Measurements from ENCODE around the gene NUDT16L1. TPM values are rescaled to one million over a fixed set of nuclear protein-coding genes. Genes with fewer than 3 reads are reported as not detected.

NUDT16L1 gene
- total and polyA plus RNA-seq, 9 of the 15 experiments (the other 6 are each of a cell fraction or from before 2014, with no cell fraction given): 1.4 to 37.6 (median 13.7) TPM

DNA sequence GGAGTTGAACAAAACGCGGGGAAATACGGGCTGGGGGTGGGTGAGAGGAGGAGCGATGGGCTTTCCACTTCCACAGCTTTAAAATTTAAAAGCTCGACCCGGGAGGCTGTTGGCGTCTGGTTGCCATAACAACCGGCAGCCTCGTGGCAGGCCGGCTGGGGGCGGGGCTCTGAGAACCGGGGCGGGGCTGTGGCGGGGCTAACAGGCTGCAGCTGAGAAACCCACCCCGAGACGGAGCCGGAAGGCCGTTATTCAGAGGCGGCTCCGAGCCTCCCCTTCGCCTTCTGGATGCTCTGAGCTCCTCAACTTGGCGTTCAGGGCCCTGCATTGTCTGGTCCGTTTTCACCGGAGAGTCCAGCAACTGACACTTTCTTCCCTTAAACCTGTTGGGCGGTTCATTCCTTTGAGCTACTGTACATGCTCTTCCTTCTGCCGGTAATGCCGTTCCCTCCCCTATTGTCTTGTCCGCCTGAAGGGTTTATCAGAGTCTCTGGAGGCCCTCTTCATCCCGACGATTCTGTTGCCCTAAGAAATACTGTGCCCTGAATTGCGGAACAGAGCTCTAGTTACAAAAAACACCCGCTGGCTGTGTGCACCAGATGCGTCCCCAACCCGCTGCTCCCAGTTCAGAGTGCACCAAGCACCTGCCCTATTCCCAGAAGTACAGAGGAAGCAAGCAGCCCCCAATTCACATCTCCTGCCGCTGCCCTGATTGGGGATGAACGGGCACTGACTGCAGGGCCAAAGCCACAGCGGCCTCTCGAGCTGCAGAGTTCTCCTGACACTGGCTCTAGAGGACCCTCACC, 41.6 kb downstream of the NUDT16L1 start:
- H4K20me1 ChIP-seq (replicated peaks; ENCODE audit: control insufficient read depth, insufficient read depth, low read length): no peaks in the 10 kb centered on the region
- ATAC-seq (peak; percentile 81), DNase-seq (ENCODE audit: extremely low read depth in 1 of 4, low spot score in 3 of 4) (peak; percentile 88 to 94 (median 93)), FAIRE-seq (peak; percentile 63)
- H3K4me2 ChIP-seq (ENCODE audit: insufficient read depth, low read length): peak overlapping the region; percentile 95
- ChIA-PET POLR2A (interaction anchor here (0.8 to 1.9 kb wide), 9 partner anchors 10 to 201 kb away, joined by 3 to 9 read pairs (median 3); partner anchors contain the start of gene SEPTIN12), CTCF (ENCODE audit: low intra/inter-chr PET ratio) (no interaction called here)
- peak overlapping the region; percentile 83 to 93 for H3K9ac ChIP-seq (ENCODE audit: insufficient read depth in 1 of 2, low read depth in 2 of 2, low read length in 2 of 2)
- H3K4me3 ChIP-seq: peak overlapping the region; percentile 98
- peak overlapping the region; percentile 88 for H2AFZ ChIP-seq (ENCODE audit: low read depth, low read length)
- WGBS (ENCODE audit: insufficient coverage, low coverage, missing lambda C conversion rate): 10% methylated on average over 28 of the region's 38 CpGs
- no peaks in the 10 kb centered on the region for H3K9me3 ChIP-seq (replicated peaks; ENCODE audit: control insufficient read depth, insufficient read depth, low read depth, low read length)
- no peaks in the 10 kb centered on the region for H3K9me1 ChIP-seq (ENCODE audit: control insufficient read depth, insufficient read depth, low read length)
- H3K4me1 ChIP-seq (replicated peaks in 1 of 2; ENCODE audit: control insufficient read depth in 2 of 2, insufficient read depth in 2 of 2, low read length in 2 of 2): peaks cover 0 to 22% of the 10 kb centered on the region in 2 experiments; a peak in 3 of 5 replicates
- no peaks in the 10 kb centered on the region for H3K27me3 ChIP-seq (ENCODE audit: control insufficient read depth in 2 of 2, insufficient read depth in 2 of 2, low read length in 2 of 2)
- H3K79me2 ChIP-seq (ENCODE audit: control insufficient read depth, insufficient read depth, low read length): peaks cover 28% of the 10 kb centered on the region
- intact Hi-C loops (cut with micrococcal nuclease) (loop anchor here (5.0 kb wide), 1 partner anchor 112 kb away; the partner anchor contains the start of genes GLYR1 and UBN1), in situ Hi-C loops (cut with MboI) (no loop called here)
- peaks cover 14% of the 10 kb centered on the region; the same call in 2 of the 3 replicates for H3K36me3 ChIP-seq (ENCODE audit: control insufficient read depth, insufficient read depth, low read length)
- H3K27ac ChIP-seq (ENCODE audit: extremely low read depth, low read depth, low read length): peak overlapping the region; percentile 61
- no TSS peak for BruUV-seq (replicated peaks)
- TF ChIP-seq, protein P1, sequence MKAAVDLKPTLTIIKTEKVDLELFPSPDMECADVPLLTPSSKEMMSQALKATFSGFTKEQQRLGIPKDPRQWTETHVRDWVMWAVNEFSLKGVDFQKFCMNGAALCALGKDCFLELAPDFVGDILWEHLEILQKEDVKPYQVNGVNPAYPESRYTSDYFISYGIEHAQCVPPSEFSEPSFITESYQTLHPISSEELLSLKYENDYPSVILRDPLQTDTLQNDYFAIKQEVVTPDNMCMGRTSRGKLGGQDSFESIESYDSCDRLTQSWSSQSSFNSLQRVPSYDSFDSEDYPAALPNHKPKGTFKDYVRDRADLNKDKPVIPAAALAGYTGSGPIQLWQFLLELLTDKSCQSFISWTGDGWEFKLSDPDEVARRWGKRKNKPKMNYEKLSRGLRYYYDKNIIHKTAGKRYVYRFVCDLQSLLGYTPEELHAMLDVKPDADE (conservative IDR thresholded peaks at IDR 0.05; ENCODE audit: control insufficient read depth, low read depth, low read length): peak; percentile 90
- TF ChIP-seq, protein P2, sequence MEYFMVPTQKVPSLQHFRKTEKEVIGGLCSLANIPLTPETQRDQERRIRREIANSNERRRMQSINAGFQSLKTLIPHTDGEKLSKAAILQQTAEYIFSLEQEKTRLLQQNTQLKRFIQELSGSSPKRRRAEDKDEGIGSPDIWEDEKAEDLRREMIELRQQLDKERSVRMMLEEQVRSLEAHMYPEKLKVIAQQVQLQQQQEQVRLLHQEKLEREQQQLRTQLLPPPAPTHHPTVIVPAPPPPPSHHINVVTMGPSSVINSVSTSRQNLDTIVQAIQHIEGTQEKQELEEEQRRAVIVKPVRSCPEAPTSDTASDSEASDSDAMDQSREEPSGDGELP (CRISPR knock-in tag; IDR thresholded peaks at IDR 0.05; ENCODE audit: borderline replicate concordance): peak; percentile 17; the same call in 1 of the 2 replicates
- 0 out of 2 replicates have a peak, but pooled peaks have one; percentile 6 for TF ChIP-seq HDAC2 (IDR thresholded peaks at IDR 0.05)
- TF ChIP-seq ZNF124 (CRISPR knock-in tag; IDR thresholded peaks at IDR 0.05): no peak
- TF ChIP-seq CSDE1 (IDR thresholded peaks at IDR 0.05): peak in 1 of 2 experiments; percentile 68; a peak in 1 of 4 replicates
- TF ChIP-seq NKRF (IDR thresholded peaks at IDR 0.05; ENCODE audit: borderline replicate concordance): peak; percentile 91; the same call in 1 of the 2 replicates
- TF ChIP-seq SIN3A (IDR thresholded peaks at IDR 0.05; ENCODE audit: borderline replicate concordance in 2 of 2, control insufficient read depth in 1 of 2, low read depth in 2 of 2, low read length in 2 of 2): peak; percentile 95 to 99
- TF ChIP-seq KDM5B (IDR thresholded peaks at IDR 0.05; ENCODE audit: insufficient replicate concordance, low read depth, low read length): peak; percentile 87
- TF ChIP-seq MYNN (IDR thresholded peaks at IDR 0.05): no peak
- no peak for TF ChIP-seq MYNN (CRISPR knock-in tag; IDR thresholded peaks at IDR 0.05)
- 0 out of 2 replicates have a peak, but pooled peaks have one; percentile 42 for TF ChIP-seq ZSCAN32 (CRISPR knock-in tag; IDR thresholded peaks at IDR 0.05)
- peak; percentile 57; the same call in 1 of the 2 replicates for TF ChIP-seq PHF8 (IDR thresholded peaks at IDR 0.05; ENCODE audit: borderline replicate concordance, low read length)
- TF ChIP-seq MLLT1 (IDR thresholded peaks at IDR 0.05): no peak
